ENCODE data around the gene DMD. TPM values are rescaled to one million over a fixed set of nuclear protein-coding genes. Genes with fewer than 3 reads are reported as not detected.

DMD gene
- total and polyA plus RNA-seq, 2 donors (not counting 1 experiment from before 2014, with no cell fraction given): 5.1 to 7.2 TPM

GRCh38 chrX:31546126-31546525, 1665.2 kb downstream of the DMD start:
- no peaks in the 10 kb centered on the region for H4K20me1 ChIP-seq (ENCODE audit: control insufficient read depth, extremely low read depth, insufficient read depth, low read length)
- H3K27me3 ChIP-seq (ENCODE audit: control insufficient read depth, insufficient read depth, low read length): no peaks in the 10 kb centered on the region
- H3K9me3 ChIP-seq (ENCODE audit: control insufficient read depth, insufficient read depth, low read depth, low read length): no peaks in the 10 kb centered on the region
- H3K79me2 ChIP-seq (ENCODE audit: control insufficient read depth, insufficient read depth, low read length): no peaks in the 10 kb centered on the region
- H3K9ac ChIP-seq (ENCODE audit: insufficient read depth, low read length): no peak overlapping the region
- H3K36me3 ChIP-seq (ENCODE audit: control insufficient read depth, insufficient read depth, low read length): no peaks in the 10 kb centered on the region
- no peak overlapping the region for H3K4me3 ChIP-seq (replicated peaks in 1 of 4; ENCODE audit: control extremely low read depth in 1 of 4, insufficient read depth in 1 of 4, low read depth in 3 of 4, low read length in 4 of 4)
- H3K4me2 ChIP-seq (ENCODE audit: extremely low read depth, insufficient read depth, low read length): peak overlapping the region; percentile 17
- peak; percentile 71 to 91 for DNase-seq (ENCODE audit: low read depth in 2 of 2)
- no peak for TF ChIP-seq CTCF (conservative IDR thresholded peaks at IDR 0.05 in 1 of 2, IDR thresholded peaks at IDR 0.05 in 1 of 2; ENCODE audit: low read depth in 1 of 2, low read length in 2 of 2)
- TF ChIP-seq EZH2 (IDR thresholded peaks at IDR 0.05; ENCODE audit: low read length, missing control alignments): no peak
- H2AFZ ChIP-seq (ENCODE audit: low read length): no peak overlapping the region
- H3K27ac ChIP-seq (ENCODE audit: insufficient read depth, low read length): no peak overlapping the region
- no peaks in the 10 kb centered on the region for H3K4me1 ChIP-seq (ENCODE audit: control insufficient read depth, extremely low read depth, insufficient read depth, low read length)

- no peak for TF ChIP-seq CTCF (conservative IDR thresholded peaks at IDR 0.05 in 1 of 2, IDR thresholded peaks at IDR 0.05 in 1 of 2; ENCODE audit: low read depth in 1 of 2, low read length in 2 of 2)
- no peak for TF ChIP-seq EZH2 (IDR thresholded peaks at IDR 0.05; ENCODE audit: low read length, missing control alignments)
- Histone ChIP-seq H3K27me3 (ENCODE audit: control insufficient read depth, insufficient read depth, low read length) (no peaks in the 10 kb centered on the region), H3K9ac (ENCODE audit: insufficient read depth, low read length) (no peak overlapping the region), H3K9me3 (ENCODE audit: control insufficient read depth, insufficient read depth, low read depth, low read length) (no peaks in the 10 kb centered on the region), H2AFZ (ENCODE audit: low read length) (no peak overlapping the region), H3K27ac (ENCODE audit: insufficient read depth, low read length) (no peak overlapping the region), H3K36me3 (ENCODE audit: control insufficient read depth, insufficient read depth, low read length) (no peaks in the 10 kb centered on the region), H3K4me3 (replicated peaks in 1 of 4; ENCODE audit: control extremely low read depth in 1 of 4, insufficient read depth in 1 of 4, low read depth in 3 of 4, low read length in 4 of 4) (no peak overlapping the region), H4K20me1 (ENCODE audit: control insufficient read depth, extremely low read depth, insufficient read depth, low read length) (no peaks in the 10 kb centered on the region), H3K4me2 (ENCODE audit: extremely low read depth, insufficient read depth, low read length) (no peak overlapping the region), H3K79me2 (ENCODE audit: control insufficient read depth, insufficient read depth, low read length) (no peaks in the 10 kb centered on the region), H3K4me1 (ENCODE audit: control insufficient read depth, extremely low read depth, insufficient read depth, low read length) (no peaks in the 10 kb centered on the region)
- peak in 1 of 2 donors; percentile 76 for DNase-seq (ENCODE audit: low read depth in 2 of 2)
Measured at GRCh38 chrX:31545726-31546125, 1665.6 kb downstream of the DMD start.

- Histone ChIP-seq H3K27me3 (ENCODE audit: control insufficient read depth, insufficient read depth, low read length) (no peaks in the 10 kb centered on the region), H3K4me1 (ENCODE audit: control insufficient read depth, extremely low read depth, insufficient read depth, low read length) (no peaks in the 10 kb centered on the region), H3K4me2 (ENCODE audit: extremely low read depth, insufficient read depth, low read length) (no peak overlapping the region), H3K9me3 (ENCODE audit: control insufficient read depth, insufficient read depth, low read depth, low read length) (no peaks in the 10 kb centered on the region), H2AFZ (ENCODE audit: low read length) (no peak overlapping the region), H3K27ac (ENCODE audit: insufficient read depth, low read length) (no peak overlapping the region), H3K4me3 (replicated peaks in 1 of 4; ENCODE audit: control extremely low read depth in 1 of 4, insufficient read depth in 1 of 4, low read depth in 3 of 4, low read length in 4 of 4) (no peak overlapping the region), H3K79me2 (ENCODE audit: control insufficient read depth, insufficient read depth, low read length) (no peaks in the 10 kb centered on the region), H4K20me1 (ENCODE audit: control insufficient read depth, extremely low read depth, insufficient read depth, low read length) (no peaks in the 10 kb centered on the region), H3K9ac (ENCODE audit: insufficient read depth, low read length) (no peak overlapping the region), H3K36me3 (ENCODE audit: control insufficient read depth, insufficient read depth, low read length) (no peaks in the 10 kb centered on the region)
- DNase-seq (ENCODE audit: low read depth in 2 of 2): no peak
- no peak for TF ChIP-seq EZH2 (IDR thresholded peaks at IDR 0.05; ENCODE audit: low read length, missing control alignments)
- TF ChIP-seq CTCF (conservative IDR thresholded peaks at IDR 0.05 in 1 of 2, IDR thresholded peaks at IDR 0.05 in 1 of 2; ENCODE audit: low read depth in 1 of 2, low read length in 2 of 2): no peak
Measured at GRCh38 chrX:31545191-31545590, 1666.2 kb downstream of the DMD start.
